B cell (primary cell): ENCODE data around the gene CD86. TPM values are rescaled to one million over a fixed set of nuclear protein-coding genes. Genes with fewer than 3 reads are reported as not detected.

Source experiments
- ATAC-seq: fragments of 200-7000 bp; cut with Tn5 transposase; one replicate; pipeline ENCODE4 v1.10.0; 2021; ENCODE audit warnings: low read depth, mild to moderate bottlenecking, moderate number of reproducible peaks, moderate library complexity
- CTCF ChIA-PET: fragments of 350-600 bp; sonication (Branson Sonifier 250); formaldehyde crosslinking; loops from one replicate; lab custom pipeline; 2021; ENCODE audit warnings: antibody characterized with exemption, inconsistent platforms; lab: Charles Lee
- POLR2A ChIA-PET: fragments of 350-600 bp; sonication (Branson Sonifier 250); formaldehyde crosslinking; loops from one replicate; lab custom pipeline; 2021; ENCODE audit warnings: antibody characterized with exemption; lab: Charles Lee
- DNase-seq: peaks from one replicate; pipeline ENCODE4 v3.0.0; 2013
- H2AFZ ChIP-seq: 2 replicates; pipeline ENCODE4 v1.6.1; 2012; ENCODE audit warnings: mild to moderate bottlenecking, low read depth, low read length; ENCODE audit not compliant: insufficient read depth, poor library complexity, severe bottlenecking
- H3K27ac ChIP-seq, 2 donors: 1 replicate in 1 of 2; 2 replicates in 1 of 2; pipeline ENCODE4 v1.5.1; 2012 to 2013; ENCODE audit warnings: low read length in 2 of 2, mild to moderate bottlenecking in 2 of 2, moderate library complexity in 1 of 2
- H3K27me3 ChIP-seq, 4 experiments: fragments of 200-600 bp in 1 of 4; sonication (generic) in 1 of 4; replicated peaks in 1 of 4; 1 replicate in 2 of 4; 2 replicates in 2 of 4; pipeline versions ENCODE4 v1.6.1 to v1.7.0; 2013 to 2016; ENCODE audit warnings: low read length in 3 of 4, mild to moderate bottlenecking in 2 of 4, mixed read lengths in 1 of 4, moderate library complexity in 1 of 4; ENCODE audit not compliant: insufficient read depth in 4 of 4, control insufficient read depth in 3 of 4; ENCODE audit errors: control extremely low read depth in 1 of 4
- H3K36me3 ChIP-seq, 2 experiments: replicated peaks in 1 of 2; 1 replicate in 1 of 2; 2 replicates in 1 of 2; pipeline versions ENCODE4 v1.6.1 to v1.7.1; 2013; ENCODE audit warnings: low read length in 1 of 2; ENCODE audit not compliant: insufficient read depth in 2 of 2, control insufficient read depth in 1 of 2; ENCODE audit errors: control extremely low read depth in 1 of 2, extremely low read depth in 1 of 2
- H3K4me1 ChIP-seq, 2 donors: fragments of 200-600 bp in 1 of 2; sonication (generic) in 1 of 2; 1 replicate in 1 of 2; 2 replicates in 1 of 2; pipeline versions ENCODE4 v1.5.1 to v1.6.1; 2013 to 2017; ENCODE audit warnings: low read length in 2 of 2; ENCODE audit not compliant: control insufficient read depth in 2 of 2, insufficient read depth in 2 of 2
- H3K4me2 ChIP-seq: replicated peaks from 2 replicates; pipeline ENCODE3; 2012; ENCODE audit warnings: mild to moderate bottlenecking, low read depth, low read length; ENCODE audit not compliant: poor library complexity, severe bottlenecking
- H3K4me3 ChIP-seq, 5 experiments: fragments of 200-600 bp in 1 of 5; sonication (generic) in 1 of 5; 1 replicate in 3 of 5; 2 replicates in 2 of 5; pipeline versions ENCODE4 v1.5.1 to v1.7.0; 2011 to 2016; ENCODE audit warnings: low read length in 4 of 5, mild to moderate bottlenecking in 4 of 5, low read depth in 2 of 5, control low read depth in 1 of 5, moderate library complexity in 1 of 5; ENCODE audit not compliant: insufficient read depth in 1 of 5; ENCODE audit errors: control extremely low read depth in 1 of 5, extremely low read depth in 1 of 5
- H3K79me2 ChIP-seq: fragments of 200-600 bp; sonication (generic); one replicate; pipeline ENCODE4 v1.6.0; 2016; ENCODE audit warnings: low read length; ENCODE audit not compliant: control insufficient read depth, insufficient read depth
- H3K9ac ChIP-seq: fragments of 200-600 bp; sonication (generic); 2 replicates; pipeline ENCODE4 v1.6.1; 2017; ENCODE audit warnings: mild to moderate bottlenecking, low read length, moderate library complexity
- H3K9me3 ChIP-seq, 3 donors: one replicate each; pipeline versions ENCODE4 v1.6.1 to v1.7.1; 2013; ENCODE audit warnings: low read length in 2 of 3; ENCODE audit not compliant: control insufficient read depth in 2 of 3, insufficient read depth in 1 of 3; ENCODE audit errors: control extremely low read depth in 1 of 3
- H4K20me1 ChIP-seq: 2 replicates; pipeline ENCODE4 v1.6.0; 2012; ENCODE audit warnings: mild to moderate bottlenecking, low read length; ENCODE audit not compliant: insufficient read depth, control insufficient read depth, poor library complexity, severe bottlenecking
- H3K27ac Mint-ChIP-seq: one replicate; pipeline ENCODE4 v1.8.0; 2021; ENCODE audit warnings: mixed read lengths
- H3K27me3 Mint-ChIP-seq: one replicate; pipeline ENCODE4 v1.8.0; 2021; ENCODE audit warnings: mixed read lengths
- H3K4me1 Mint-ChIP-seq: one replicate; pipeline ENCODE4 v1.8.0; 2021; ENCODE audit warnings: mixed read lengths
- H3K4me3 Mint-ChIP-seq: one replicate; pipeline ENCODE4 v1.8.0; 2021; ENCODE audit warnings: mixed read lengths
- H3K9me3 Mint-ChIP-seq: one replicate; pipeline ENCODE4 v1.8.0; 2022; ENCODE audit warnings: mixed read lengths; ENCODE audit not compliant: insufficient read depth
- CTCF ChIP-seq: fragments of 200-600 bp; IDR thresholded peaks from one replicate; pipeline ENCODE4 v1.8.0; 2022; ENCODE audit warnings: antibody characterized with exemption, mild to moderate bottlenecking
- EZH2 ChIP-seq: IDR thresholded peaks from 2 replicates; pipeline ENCODE4 v1.6.1; 2012; ENCODE audit warnings: borderline replicate concordance, low read depth, mild to moderate bottlenecking, moderate library complexity, low read length; ENCODE audit not compliant: insufficient read depth, poor library complexity, severe bottlenecking
- WGBS: methylation state at CpG from one replicate; pipeline ENCODE4 v1.1.5; 2013; ENCODE audit warnings: missing lambda C conversion rate; ENCODE audit not compliant: insufficient coverage; 5-methylcytosine and 5-hydroxymethylcytosine counted together
- intact Hi-C: fragments of 100-400 bp; cut with micrococcal nuclease; formaldehyde crosslinking; loops from one replicate; pipeline ENCODE4 v1.10.0; 2022
- polyA plus RNA-seq: library from polyadenylated mRNA; depleted of rRNA; stranded (reverse); fragments of >200 nt; gene quantifications from 2 replicates; pipeline ENCODE4 v1.2.3, GENCODE V29; 2012
- total RNA-seq, 2 donors: library from RNA; stranded (reverse); fragments of 120-200 nt in 1 of 2; gene quantifications; 1 replicate in 1 of 2; 2 replicates in 1 of 2; pipeline versions ENCODE4 v1.2.3 to v1.2.4, GENCODE V29; 2013 to 2022

The CD86 gene
- total and polyA plus RNA-seq, 2 donors (not counting 1 experiment from before 2014, with no cell fraction given) = 31.5 to 38.2 TPM

GRCh38 chr3:122102191-122102935 lies 47.2 kb downstream of the CD86 start:
- Mint-ChIP-seq H3K9me3 (no peaks in the 10 kb centered on the region), H3K4me3 (no peak overlapping the region), H3K27ac (peak overlapping the region; percentile 54), H3K4me1 (peaks cover 24% of the 10 kb centered on the region), H3K27me3 (no peaks in the 10 kb centered on the region)
- Histone ChIP-seq H3K9ac (no peak overlapping the region), H4K20me1 (no peaks in the 10 kb centered on the region), H3K36me3 (no peaks in the 10 kb centered on the region), H2AFZ (no peak overlapping the region), H3K4me3 (no peak overlapping the region), H3K4me2 (no peak overlapping the region), H3K27me3 (no peaks in the 10 kb centered on the region), H3K79me2 (peaks cover 5% of the 10 kb centered on the region), H3K27ac (no peak overlapping the region), H3K4me1 (peaks cover 6 to 13% of the 10 kb centered on the region in 2 donors), H3K9me3 (no peaks in the 10 kb centered on the region)
- POLR2A ChIA-PET = no interaction called here
- intact Hi-C loops = loop anchor here (5.0 kb wide), 1 partner anchor 195 kb away; no protein-coding TSS in a partner anchor
- DNase-seq (no peak), ATAC-seq (no peak)
- CTCF ChIA-PET = interaction anchor here (0.6 to 8.0 kb wide), 28 partner anchors 8 to 1154 kb away, joined by 3 to 145 read pairs (median 4); partner anchors contain the start of genes FAM162A and WDR5B
- TF ChIP-seq CTCF (no peak), EZH2 (no peak)
- 50% methylated on average over 3 of the region's 4 CpGs for WGBS
